Measurements from ENCODE around the gene ARGLU1.

The ARGLU1 gene

DNA sequence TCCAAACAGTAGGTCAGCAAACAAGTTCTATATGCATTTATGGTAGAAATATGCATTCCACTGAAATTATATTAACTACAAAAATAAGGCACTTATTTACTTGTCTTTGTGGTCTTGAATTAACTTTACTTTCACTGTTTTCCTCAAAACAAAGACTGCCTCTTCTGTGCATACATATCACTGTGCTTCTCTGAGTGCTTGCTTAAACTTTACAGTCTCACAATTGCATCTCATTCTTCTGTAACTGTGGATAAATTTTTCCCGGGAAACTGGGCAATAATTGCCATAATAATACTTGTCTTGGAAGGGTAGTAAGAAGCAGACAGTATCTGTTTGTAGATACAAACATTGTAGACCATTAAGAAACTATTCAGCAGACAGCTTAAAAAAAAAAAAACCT lies 70.9 kb downstream of the ARGLU1 start:
- no peaks in the 10 kb centered on the region for H3K36me3 ChIP-seq
- H3K27ac ChIP-seq = no peak overlapping the region
- H3K27me3 ChIP-seq = peaks cover 13% of the 10 kb centered on the region
- no peak for TF ChIP-seq CTCF (IDR thresholded peaks at IDR 0.05)
- H3K4me3 ChIP-seq (ENCODE audit: low read depth in 1 of 2, low read length in 1 of 2) = no peak overlapping the region
- H3K4me1 ChIP-seq (ENCODE audit: control insufficient read depth in 1 of 2, insufficient read depth in 1 of 2, low read depth in 1 of 2, low read length in 1 of 2) = peaks cover 35 to 48% of the 10 kb centered on the region in 2 experiments
- H3K9me3 ChIP-seq = no peaks in the 10 kb centered on the region

- H3K9me3 ChIP-seq = no peaks in the 10 kb centered on the region
- H3K27me3 ChIP-seq = peaks cover 20% of the 10 kb centered on the region
- H3K27ac ChIP-seq = no peak overlapping the region
- no peak for TF ChIP-seq CTCF (IDR thresholded peaks at IDR 0.05)
- no peak overlapping the region for H3K4me3 ChIP-seq (ENCODE audit: low read depth in 1 of 2, low read length in 1 of 2)
- H3K36me3 ChIP-seq = no peaks in the 10 kb centered on the region
- peaks cover 43 to 54% of the 10 kb centered on the region in 2 experiments for H3K4me1 ChIP-seq (ENCODE audit: control insufficient read depth in 1 of 2, insufficient read depth in 1 of 2, low read depth in 1 of 2, low read length in 1 of 2)
Measured at GRCh38 chr13:106496072-106496997, 71.6 kb downstream of the ARGLU1 start.

DNA sequence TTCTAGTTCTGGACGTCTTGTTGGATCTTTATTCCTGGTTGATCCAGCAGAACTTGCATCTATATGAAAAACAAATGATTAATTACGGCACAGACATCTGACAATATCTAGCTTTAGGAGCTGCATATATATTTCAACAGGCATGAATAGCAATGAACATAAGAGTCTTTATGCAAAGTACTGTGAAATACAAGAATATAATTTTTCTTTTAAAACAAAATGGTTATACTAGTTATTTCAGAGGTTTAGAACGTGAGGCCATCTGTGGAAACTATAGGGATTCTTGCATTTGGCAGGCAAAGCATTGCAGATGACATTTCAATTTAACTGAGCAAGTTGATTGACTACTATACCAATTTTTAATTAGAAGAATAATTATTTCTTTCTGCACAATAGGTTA lies 73.0 kb downstream of the ARGLU1 start:
- Histone ChIP-seq H3K4me3 (ENCODE audit: low read depth in 1 of 2, low read length in 1 of 2) (no peak overlapping the region), H3K9me3 (no peaks in the 10 kb centered on the region), H3K27ac (no peak overlapping the region), H3K36me3 (no peaks in the 10 kb centered on the region), H3K4me1 (ENCODE audit: control insufficient read depth in 1 of 2, insufficient read depth in 1 of 2, low read depth in 1 of 2, low read length in 1 of 2) (peaks cover 46 to 56% of the 10 kb centered on the region in 2 experiments), H3K27me3 (peaks cover 34% of the 10 kb centered on the region)
- TF ChIP-seq CTCF (IDR thresholded peaks at IDR 0.05) = no peak

GRCh38 chr13:106494506-106494905 lies 73.4 kb downstream of the ARGLU1 start:
- no peaks in the 10 kb centered on the region for H3K36me3 ChIP-seq

DNA sequence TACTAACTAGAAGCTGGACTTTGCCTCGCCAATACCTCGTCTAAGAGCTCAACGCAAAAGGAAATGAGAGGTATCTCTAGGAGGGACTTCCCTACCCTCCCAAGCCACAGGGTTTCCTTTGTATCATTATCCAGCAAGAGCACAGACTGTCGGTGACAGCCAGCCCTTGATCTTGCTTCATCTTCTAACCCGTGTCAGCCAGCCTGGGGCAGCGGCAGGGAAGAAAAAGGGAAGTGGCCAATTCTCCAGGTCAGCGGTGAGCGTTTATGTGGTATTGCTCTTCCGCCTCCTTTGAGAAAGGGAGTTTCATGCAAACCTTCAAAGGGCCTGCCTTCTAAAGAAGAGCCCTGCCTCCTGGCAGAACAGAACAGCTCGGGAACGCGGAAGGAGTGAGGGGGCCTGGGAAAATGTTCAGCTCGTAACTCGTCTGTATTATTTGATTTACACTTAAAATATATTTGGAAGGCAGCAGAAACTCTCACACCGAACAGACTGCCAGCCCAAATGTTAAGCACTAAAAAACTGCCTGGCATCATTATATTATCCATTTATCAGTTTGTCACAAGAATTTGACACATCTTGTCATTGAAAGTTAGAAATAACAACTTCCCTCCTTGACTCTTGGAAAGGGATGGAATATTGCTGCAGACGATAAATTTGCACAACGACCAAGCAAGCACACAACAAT lies 74.3 kb downstream of the ARGLU1 start:
- H3K4me3 ChIP-seq (ENCODE audit: low read depth in 1 of 2, low read length in 1 of 2) = no peak overlapping the region
- H3K27ac ChIP-seq = peak overlapping the region; percentile 36
- H3K9me3 ChIP-seq = no peaks in the 10 kb centered on the region
- H3K27me3 ChIP-seq = peaks cover 46% of the 10 kb centered on the region
- H3K4me1 ChIP-seq (ENCODE audit: control insufficient read depth in 1 of 2, insufficient read depth in 1 of 2, low read depth in 1 of 2, low read length in 1 of 2) = peaks cover 43 to 53% of the 10 kb centered on the region in 2 experiments
- no peaks in the 10 kb centered on the region for H3K36me3 ChIP-seq
- TF ChIP-seq CTCF (IDR thresholded peaks at IDR 0.05) = no peak

More at GRCh38 chr13:106494506-106494905, 73.4 kb downstream of the ARGLU1 start:
- TF ChIP-seq CTCF (IDR thresholded peaks at IDR 0.05) = no peak
- no peak overlapping the region for H3K27ac ChIP-seq
- H3K9me3 ChIP-seq = no peaks in the 10 kb centered on the region
- H3K27me3 ChIP-seq = peaks cover 37% of the 10 kb centered on the region
- H3K4me3 ChIP-seq (ENCODE audit: low read depth in 1 of 2, low read length in 1 of 2) = no peak overlapping the region
- peaks cover 44 to 54% of the 10 kb centered on the region in 2 experiments for H3K4me1 ChIP-seq (ENCODE audit: control insufficient read depth in 1 of 2, insufficient read depth in 1 of 2, low read depth in 1 of 2, low read length in 1 of 2)

All from neutrophil (primary cell).